Gastrocnemius medialis (tissue), 4 donors: ENCODE data around the gene HACL1. TPM values are rescaled to one million over a fixed set of nuclear protein-coding genes. Genes with fewer than 3 reads are reported as not detected.

Experiments used
- ATAC-seq, 2 donors: fragments of 150-250 bp; one replicate each; pipeline ENCODE4 v1.9.1; 2016
- DNase-seq, 2 donors: peaks; one replicate each; pipeline ENCODE4 v3.0.0-alpha.2; 2019
- H3K27ac ChIP-seq, 4 donors: fragments of 200-600 bp; sonication (generic); 1 replicate in 1 of 4; 2 replicates in 3 of 4; pipeline ENCODE4 v1.5.1; 2016 to 2018; ENCODE audit warnings: mild to moderate bottlenecking in 2 of 4, moderate library complexity in 1 of 4
- H3K27me3 ChIP-seq, 3 donors: fragments of 200-600 bp; sonication (generic) in 2 of 3; 1 replicate in 1 of 3; 2 replicates in 2 of 3; pipeline versions ENCODE4 v1.5.1 to v1.6.0; 2016 to 2019; ENCODE audit warnings: mild to moderate bottlenecking in 1 of 3, moderate library complexity in 1 of 3
- H3K36me3 ChIP-seq, 2 donors: fragments of 200-600 bp; sonication (generic) in 1 of 2; one replicate each; pipeline ENCODE4 v1.5.1; 2017 to 2018
- H3K4me1 ChIP-seq, 2 donors: fragments of 200-600 bp; sonication (generic) in 1 of 2; one replicate each; pipeline ENCODE4 v1.5.1; 2016 to 2017; ENCODE audit warnings: mild to moderate bottlenecking in 2 of 2
- H3K4me3 ChIP-seq, 4 donors: fragments of 200-600 bp; sonication (generic) in 3 of 4; 1 replicate in 1 of 4; 2 replicates in 3 of 4; pipeline ENCODE4 v1.5.1; 2016 to 2019; ENCODE audit warnings: mild to moderate bottlenecking in 2 of 4
- H3K9me3 ChIP-seq, 3 donors: fragments of 200-600 bp; sonication (generic) in 2 of 3; 1 replicate in 1 of 3; 2 replicates in 2 of 3; pipeline ENCODE4 v1.5.1; 2016 to 2019
- CTCF ChIP-seq, 5 experiments: fragments of 450-650 bp in 3 of 5; fragments of 200-600 bp in 2 of 5; sonication (generic) in 2 of 5; IDR thresholded peaks in 4 of 5; conservative IDR thresholded peaks in 1 of 5; 1 replicate in 4 of 5; 2 replicates in 1 of 5; pipeline ENCODE4 v1.5.1; 2016 to 2019; ENCODE audit warnings: antibody characterized with exemption in 5 of 5, mild to moderate bottlenecking in 3 of 5, moderate library complexity in 3 of 5
- POLR2A ChIP-seq, 2 donors: fragments of 450-650 bp; IDR thresholded peaks; one replicate each; pipeline ENCODE4 v1.6.1; 2017; ENCODE audit warnings: antibody characterized with exemption in 2 of 2, mild to moderate bottlenecking in 2 of 2, moderate library complexity in 2 of 2
- in situ Hi-C, 4 donors: fragments of 200-750 bp; cut with MboI; loops; one replicate each; pipeline versions ENCODE4 v1.15.0 to v1.8.0; 2017; ENCODE audit warnings: low sequenced_read_pairs in 4 of 4
- intact Hi-C: fragments of 100-400 bp; cut with DNase I; formaldehyde crosslinking; loops from one replicate; pipeline ENCODE4 v1.15.1; 2023; ENCODE audit warnings: low total_unique reads
- total RNA-seq, 4 donors: library from RNA; depleted of rRNA; stranded (reverse); fragments of >200 nt; gene quantifications; one replicate each; pipeline versions ENCODE4 v1.1.0 to v1.2.3, GENCODE V29; 2016

Gene HACL1
- total RNA-seq, 4 donors from 2014 or later = 23.5 to 27.1 (median 24.5) TPM

GRCh38 chr3:15634671-15635070 is 33.3 kb upstream of the HACL1 start:
- Histone ChIP-seq H3K9me3 (no peaks in the 10 kb centered on the region), H3K27me3 (no peaks in the 10 kb centered on the region), H3K4me1 (peaks cover 62 to 64% of the 10 kb centered on the region in 2 donors), H3K4me3 (no peak overlapping the region), H3K36me3 (no peaks in the 10 kb centered on the region), H3K27ac (peak overlapping the region; percentile 77 to 90 (median 84))
- intact Hi-C loops = loop anchor here (5.0 to 10.0 kb wide), 5 partner anchors 32 to 543 kb away; partner anchors contain the start of genes BTD and HACL1
- no peak for DNase-seq
- in situ Hi-C loops = loop anchor here (5.0 to 25.0 kb wide), 4 partner anchors 178 to 610 kb away; no protein-coding TSS in a partner anchor
- no peak for TF ChIP-seq POLR2A (IDR thresholded peaks at IDR 0.05)
- TF ChIP-seq CTCF (IDR thresholded peaks at IDR 0.05 in 4 of 5, conservative IDR thresholded peaks at IDR 0.05 in 1 of 5) = no peak
- no peak for ATAC-seq

- peak; percentile 39 to 48 for DNase-seq
- Histone ChIP-seq H3K27ac (peak overlapping the region; percentile 77 to 90 (median 84)), H3K36me3 (no peaks in the 10 kb centered on the region), H3K9me3 (no peaks in the 10 kb centered on the region), H3K4me1 (peaks cover 61 to 64% of the 10 kb centered on the region in 2 donors), H3K4me3 (no peak overlapping the region), H3K27me3 (no peaks in the 10 kb centered on the region)
- intact Hi-C loops (loop anchor here (5.0 to 10.0 kb wide), 3 partner anchors 228 to 543 kb away; no protein-coding TSS in a partner anchor), in situ Hi-C loops (loop anchor here (5.0 to 25.0 kb wide), 4 partner anchors 178 to 611 kb away; no protein-coding TSS in a partner anchor)
- TF ChIP-seq CTCF (IDR thresholded peaks at IDR 0.05 in 4 of 5, conservative IDR thresholded peaks at IDR 0.05 in 1 of 5) (no peak), POLR2A (IDR thresholded peaks at IDR 0.05) (no peak)
- ATAC-seq = no peak
These were observed 32.6 kb upstream of the HACL1 start for GRCh38 chr3:15633766-15634598.

- peak overlapping the region; percentile 77 to 90 (median 84) for H3K27ac ChIP-seq
These were observed 31.8 kb upstream of the HACL1 start for GRCh38 chr3:15633159-15633558.

GRCh38 chr3:15632212-15632580 is 30.8 kb upstream of the HACL1 start:
- in situ Hi-C loops (loop anchor here (5.0 to 25.0 kb wide), 4 partner anchors 180 to 613 kb away; no protein-coding TSS in a partner anchor), intact Hi-C loops (loop anchor here (5.0 to 10.0 kb wide), 3 partner anchors 230 to 545 kb away; no protein-coding TSS in a partner anchor)
- no peaks in the 10 kb centered on the region for H3K9me3 ChIP-seq
- no peaks in the 10 kb centered on the region for H3K27me3 ChIP-seq
- no peak for ATAC-seq
- DNase-seq = no peak
- H3K27ac ChIP-seq = peak overlapping the region; percentile 77 to 90 (median 84)
- TF ChIP-seq POLR2A (IDR thresholded peaks at IDR 0.05) (no peak), CTCF (IDR thresholded peaks at IDR 0.05 in 4 of 5, conservative IDR thresholded peaks at IDR 0.05 in 1 of 5) (no peak)
- H3K4me1 ChIP-seq = peaks cover 45 to 47% of the 10 kb centered on the region in 2 donors
- no peaks in the 10 kb centered on the region for H3K36me3 ChIP-seq
- no peak overlapping the region for H3K4me3 ChIP-seq

More at GRCh38 chr3:15633159-15633558, 31.8 kb upstream of the HACL1 start:
- ATAC-seq = no peak
- DNase-seq = no peak
- Histone ChIP-seq H3K9me3 (no peaks in the 10 kb centered on the region), H3K36me3 (no peaks in the 10 kb centered on the region), H3K4me3 (no peak overlapping the region), H3K27me3 (no peaks in the 10 kb centered on the region), H3K4me1 (peaks cover 53 to 57% of the 10 kb centered on the region in 2 donors)
- intact Hi-C loops (loop anchor here (5.0 to 10.0 kb wide), 3 partner anchors 229 to 544 kb away; no protein-coding TSS in a partner anchor), in situ Hi-C loops (loop anchor here (5.0 to 25.0 kb wide), 4 partner anchors 179 to 612 kb away; no protein-coding TSS in a partner anchor)
- TF ChIP-seq POLR2A (IDR thresholded peaks at IDR 0.05) (no peak), CTCF (IDR thresholded peaks at IDR 0.05 in 4 of 5, conservative IDR thresholded peaks at IDR 0.05 in 1 of 5) (no peak)
